Ishikawa (cell line): Measurements from ENCODE around the gene ERCC6L2.

Experiments
- CEBPB ChIP-seq: IDR thresholded peaks from 2 replicates; pipeline ENCODE4 v1.6.1; 2012
- CREB1 ChIP-seq: IDR thresholded peaks from 2 replicates; pipeline ENCODE4 v1.6.1; 2012; ENCODE audit warnings: low read depth
- EGR1 ChIP-seq: IDR thresholded peaks from 2 replicates; pipeline ENCODE4 v1.6.1; 2012
- EP300 ChIP-seq: IDR thresholded peaks from 2 replicates; pipeline ENCODE4 v1.6.1; 2012; ENCODE audit warnings: borderline replicate concordance
- FOXM1 ChIP-seq: IDR thresholded peaks from 2 replicates; pipeline ENCODE4 v1.6.1; 2012; ENCODE audit warnings: low read depth, borderline replicate concordance
- NFIC ChIP-seq: IDR thresholded peaks from 2 replicates; pipeline ENCODE4 v1.6.1; 2012
- RAD21 ChIP-seq: IDR thresholded peaks from 2 replicates; pipeline ENCODE4 v1.6.1; 2012; ENCODE audit warnings: low read depth
- TAF1 ChIP-seq: IDR thresholded peaks from 2 replicates; pipeline ENCODE4 v1.6.1; 2012; ENCODE audit warnings: low read depth, mild to moderate bottlenecking
- TCF12 ChIP-seq: IDR thresholded peaks from 2 replicates; pipeline ENCODE4 v1.6.1; 2012; ENCODE audit warnings: low read depth
- TEAD4 ChIP-seq: IDR thresholded peaks from 2 replicates; pipeline ENCODE4 v1.6.1; 2012
- YY1 ChIP-seq: IDR thresholded peaks from 2 replicates; pipeline ENCODE4 v1.6.1; 2012; ENCODE audit warnings: low read depth
- ZBTB7A ChIP-seq: IDR thresholded peaks from 2 replicates; pipeline ENCODE4 v1.6.1; 2012; ENCODE audit warnings: low read depth
- TF ChIP-seq, protein P1 (sequence below): IDR thresholded peaks from 2 replicates; pipeline ENCODE4 v1.6.1; 2012; ENCODE audit warnings: low read depth, mild to moderate bottlenecking
- TF ChIP-seq, protein P2 (sequence below): IDR thresholded peaks from 2 replicates; pipeline ENCODE4 v1.6.1; 2012
- TF ChIP-seq, protein P3 (sequence below): IDR thresholded peaks from 2 replicates; pipeline ENCODE4 v1.6.1; 2012

Gene ERCC6L2

DNA sequence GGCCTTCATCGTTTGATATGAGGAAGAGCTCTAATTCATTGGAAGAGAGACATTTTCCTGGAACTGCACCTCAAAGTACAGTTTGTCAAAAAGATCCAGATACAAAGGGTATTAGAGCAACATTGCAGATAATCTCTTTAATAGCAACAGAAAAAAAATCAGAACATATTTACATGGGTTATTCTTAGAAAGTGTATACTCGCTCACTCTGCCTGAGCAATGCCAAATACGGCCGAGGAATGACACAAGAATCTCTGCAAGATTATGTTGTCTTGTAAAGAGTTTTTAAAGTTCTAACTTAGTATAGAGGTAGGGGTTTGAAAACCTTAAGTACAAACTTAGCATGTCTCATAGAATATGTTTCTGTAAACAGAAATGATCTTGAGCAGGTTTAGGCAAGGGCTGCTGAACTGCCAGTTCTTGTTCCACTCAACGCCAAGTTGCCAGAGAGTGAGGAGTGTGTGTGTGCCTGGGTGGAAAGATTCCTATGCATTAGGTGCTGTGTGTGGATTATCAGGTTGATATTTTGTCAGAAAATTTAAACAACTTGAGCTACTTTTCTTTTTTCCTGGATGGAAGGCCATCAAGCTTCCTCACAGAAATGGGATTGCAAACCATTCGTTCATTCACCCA is 41.8 kb upstream of the ERCC6L2 start:
- no peak for TF ChIP-seq TCF12
- TF ChIP-seq YY1: no peak
- TF ChIP-seq CEBPB: no peak
- no peak for TF ChIP-seq NFIC
- TF ChIP-seq, protein P1, sequence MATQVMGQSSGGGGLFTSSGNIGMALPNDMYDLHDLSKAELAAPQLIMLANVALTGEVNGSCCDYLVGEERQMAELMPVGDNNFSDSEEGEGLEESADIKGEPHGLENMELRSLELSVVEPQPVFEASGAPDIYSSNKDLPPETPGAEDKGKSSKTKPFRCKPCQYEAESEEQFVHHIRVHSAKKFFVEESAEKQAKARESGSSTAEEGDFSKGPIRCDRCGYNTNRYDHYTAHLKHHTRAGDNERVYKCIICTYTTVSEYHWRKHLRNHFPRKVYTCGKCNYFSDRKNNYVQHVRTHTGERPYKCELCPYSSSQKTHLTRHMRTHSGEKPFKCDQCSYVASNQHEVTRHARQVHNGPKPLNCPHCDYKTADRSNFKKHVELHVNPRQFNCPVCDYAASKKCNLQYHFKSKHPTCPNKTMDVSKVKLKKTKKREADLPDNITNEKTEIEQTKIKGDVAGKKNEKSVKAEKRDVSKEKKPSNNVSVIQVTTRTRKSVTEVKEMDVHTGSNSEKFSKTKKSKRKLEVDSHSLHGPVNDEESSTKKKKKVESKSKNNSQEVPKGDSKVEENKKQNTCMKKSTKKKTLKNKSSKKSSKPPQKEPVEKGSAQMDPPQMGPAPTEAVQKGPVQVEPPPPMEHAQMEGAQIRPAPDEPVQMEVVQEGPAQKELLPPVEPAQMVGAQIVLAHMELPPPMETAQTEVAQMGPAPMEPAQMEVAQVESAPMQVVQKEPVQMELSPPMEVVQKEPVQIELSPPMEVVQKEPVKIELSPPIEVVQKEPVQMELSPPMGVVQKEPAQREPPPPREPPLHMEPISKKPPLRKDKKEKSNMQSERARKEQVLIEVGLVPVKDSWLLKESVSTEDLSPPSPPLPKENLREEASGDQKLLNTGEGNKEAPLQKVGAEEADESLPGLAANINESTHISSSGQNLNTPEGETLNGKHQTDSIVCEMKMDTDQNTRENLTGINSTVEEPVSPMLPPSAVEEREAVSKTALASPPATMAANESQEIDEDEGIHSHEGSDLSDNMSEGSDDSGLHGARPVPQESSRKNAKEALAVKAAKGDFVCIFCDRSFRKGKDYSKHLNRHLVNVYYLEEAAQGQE: no peak
- TF ChIP-seq, protein P2, sequence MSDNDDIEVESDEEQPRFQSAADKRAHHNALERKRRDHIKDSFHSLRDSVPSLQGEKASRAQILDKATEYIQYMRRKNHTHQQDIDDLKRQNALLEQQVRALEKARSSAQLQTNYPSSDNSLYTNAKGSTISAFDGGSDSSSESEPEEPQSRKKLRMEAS: no peak
- no peak for TF ChIP-seq CREB1
- TF ChIP-seq TAF1: no peak
- no peak for TF ChIP-seq ZBTB7A
- no peak for TF ChIP-seq FOXM1
- no peak for TF ChIP-seq RAD21
- TF ChIP-seq, protein P3, sequence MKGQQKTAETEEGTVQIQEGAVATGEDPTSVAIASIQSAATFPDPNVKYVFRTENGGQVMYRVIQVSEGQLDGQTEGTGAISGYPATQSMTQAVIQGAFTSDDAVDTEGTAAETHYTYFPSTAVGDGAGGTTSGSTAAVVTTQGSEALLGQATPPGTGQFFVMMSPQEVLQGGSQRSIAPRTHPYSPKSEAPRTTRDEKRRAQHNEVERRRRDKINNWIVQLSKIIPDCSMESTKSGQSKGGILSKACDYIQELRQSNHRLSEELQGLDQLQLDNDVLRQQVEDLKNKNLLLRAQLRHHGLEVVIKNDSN: no peak

DNA sequence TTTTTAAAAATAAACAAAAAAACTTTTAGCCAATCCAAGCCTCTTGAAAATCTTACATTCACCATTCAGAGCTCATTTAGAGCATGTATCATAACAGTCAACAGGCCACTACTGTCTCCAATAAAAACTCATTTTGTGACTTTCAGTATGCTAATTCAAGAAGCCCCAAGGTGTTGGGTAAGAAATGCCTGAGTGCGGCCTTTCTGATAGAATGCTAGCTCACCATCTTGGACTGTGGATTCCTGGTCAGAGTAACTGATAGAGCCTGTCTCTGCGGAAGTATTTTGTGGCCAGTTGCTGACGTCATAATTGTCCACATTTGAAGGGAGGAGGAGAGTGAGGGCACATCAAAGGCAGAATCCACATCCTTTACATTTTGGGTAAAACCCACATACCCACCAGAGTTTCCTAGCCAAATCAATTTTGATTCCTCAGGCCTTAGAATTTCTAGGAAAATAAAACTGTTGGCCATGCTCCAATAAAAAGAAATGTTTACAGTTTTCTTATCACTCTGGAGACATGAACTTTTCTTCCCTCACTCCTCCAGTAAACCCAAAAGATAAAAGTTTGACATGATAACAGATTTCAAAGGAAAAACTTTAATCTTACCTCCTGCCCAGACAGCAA is 41.1 kb upstream of the ERCC6L2 start:
- no peak for TF ChIP-seq ZBTB7A

DNA sequence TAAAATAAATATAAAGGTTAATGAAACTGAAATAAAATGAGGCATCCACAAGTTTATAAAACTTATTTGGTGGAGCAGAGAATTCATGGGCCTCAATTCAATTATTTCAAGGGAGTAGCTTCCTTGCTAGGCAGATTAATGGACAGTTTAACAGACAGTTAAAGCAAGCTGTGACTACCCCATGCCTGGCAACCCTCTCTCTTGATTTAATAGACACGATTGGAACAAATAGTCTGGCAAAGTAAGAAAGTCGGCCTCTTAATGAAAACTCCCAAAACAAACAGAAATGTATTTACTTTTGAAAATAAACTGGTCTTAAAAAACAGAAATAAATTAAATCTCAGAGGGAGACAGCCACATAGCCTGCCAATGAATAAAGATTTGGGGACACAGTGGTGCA is 40.1 kb upstream of the ERCC6L2 start:
- TF ChIP-seq TEAD4: no peak
- TF ChIP-seq CREB1: no peak
- TF ChIP-seq, protein P3: no peak
- no peak for TF ChIP-seq TAF1
- no peak for TF ChIP-seq YY1
- no peak for TF ChIP-seq EP300
- TF ChIP-seq NFIC: no peak
- no peak for TF ChIP-seq TCF12
- no peak for TF ChIP-seq RAD21
- TF ChIP-seq, protein P1: no peak
- TF ChIP-seq FOXM1: no peak
- TF ChIP-seq EGR1: no peak
- no peak for TF ChIP-seq ZBTB7A
- TF ChIP-seq CEBPB: no peak
- TF ChIP-seq, protein P2: no peak

DNA sequence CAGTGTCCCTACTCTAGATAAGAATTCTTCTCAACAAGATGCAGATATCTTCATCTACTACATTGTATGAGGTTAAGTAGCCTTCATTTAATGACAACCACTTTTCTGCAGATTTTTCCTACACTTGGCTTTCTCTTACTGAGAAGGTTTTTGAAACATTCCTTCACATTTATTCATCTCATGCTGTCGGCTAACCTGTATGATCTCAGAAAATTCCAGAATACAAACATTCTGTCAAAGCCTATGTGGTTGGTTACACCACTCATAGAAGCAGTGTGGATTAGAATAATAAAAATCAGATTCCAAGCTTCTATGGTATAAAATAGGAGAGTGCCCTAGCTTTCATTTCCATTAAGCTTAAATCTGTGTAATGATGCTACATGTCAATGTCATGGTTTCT is 39.4 kb upstream of the ERCC6L2 start:
- TF ChIP-seq, protein P3: no peak
- TF ChIP-seq EGR1 (no peak), TEAD4 (no peak), ZBTB7A (no peak), RAD21 (no peak)

DNA sequence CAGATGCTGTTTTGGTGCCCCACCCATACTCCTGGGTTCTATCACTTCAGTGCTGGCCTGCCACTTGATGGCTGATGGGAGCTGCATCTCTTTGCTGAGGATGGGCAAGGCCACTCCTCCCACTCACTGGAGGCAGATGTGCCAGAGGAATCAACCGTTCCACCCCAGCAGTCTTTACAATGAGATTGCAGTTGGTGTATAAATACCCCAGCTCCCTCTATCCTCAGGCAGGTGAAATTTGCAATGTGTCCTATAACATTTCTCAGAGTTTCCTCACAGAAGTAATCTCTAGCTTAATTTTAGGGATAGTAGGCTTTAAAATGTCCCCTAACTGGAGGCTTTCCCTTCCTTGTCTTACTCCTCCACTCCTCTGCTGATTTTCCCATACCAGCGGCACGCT is 36.5 kb upstream of the ERCC6L2 start:
- TF ChIP-seq, protein P3: no peak
- TF ChIP-seq, protein P2: no peak
- no peak for TF ChIP-seq TAF1
- TF ChIP-seq ZBTB7A: no peak
- no peak for TF ChIP-seq NFIC
- no peak for TF ChIP-seq EP300
- TF ChIP-seq, protein P1: no peak
- no peak for TF ChIP-seq TCF12
- no peak for TF ChIP-seq CREB1
- no peak for TF ChIP-seq EGR1
- no peak for TF ChIP-seq RAD21
